Measurements from ENCODE around the gene APIP. TPM values are rescaled to one million over a fixed set of nuclear protein-coding genes. Genes with fewer than 3 reads are reported as not detected.
A peak's percentile ranks its signal among the peaks of the same experiment; 100 is the strongest.
"Not testable (repeated sequence)": the region's sequence is repeated elsewhere in the genome, so short reads cannot be mapped to it uniquely, and the experiment has no call there.

Gene APIP
- total RNA-seq, 2 donors from 2014 or later: 26.4 to 100 TPM

DNA sequence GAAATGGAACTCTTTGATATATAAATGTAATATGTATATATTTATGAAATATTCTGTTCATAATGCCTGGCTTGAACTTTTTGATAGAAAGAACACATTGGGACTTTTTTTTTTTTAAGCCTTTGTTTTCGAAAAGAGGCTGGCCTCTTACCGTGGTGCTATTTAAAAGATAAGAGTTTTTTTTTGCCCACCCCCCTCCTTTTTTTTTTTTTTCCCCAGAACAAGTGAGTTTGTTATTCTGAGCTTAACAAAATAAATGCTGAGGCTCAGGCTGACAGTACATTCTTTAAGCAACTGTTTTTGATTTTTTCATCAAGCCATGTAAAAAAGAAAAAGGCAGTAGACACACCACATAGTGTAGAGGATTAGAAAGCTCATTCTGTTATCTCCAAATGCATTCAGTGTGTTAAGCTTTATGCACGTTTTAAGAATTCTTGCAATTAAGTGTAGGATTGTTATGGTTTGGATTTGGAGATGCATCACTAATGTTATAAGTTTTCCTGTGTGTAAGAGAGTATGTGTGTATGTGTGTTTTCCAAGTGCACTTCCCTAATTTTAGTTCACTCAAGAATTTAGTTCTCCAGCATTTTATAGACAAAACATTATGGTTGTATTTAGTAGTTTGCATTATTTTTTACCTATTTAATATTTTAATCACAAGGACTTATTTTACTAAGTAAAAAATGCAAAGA, 12.2 kb upstream of the APIP start:
- intact Hi-C loops (cut with DNase I, micrococcal nuclease): loop anchor here in 1 of 2 donors (10.0 kb wide), 1 partner anchor 556 kb away; no protein-coding TSS in a partner anchor
- ATAC-seq (no peak), DNase-seq (no peak)

DNA sequence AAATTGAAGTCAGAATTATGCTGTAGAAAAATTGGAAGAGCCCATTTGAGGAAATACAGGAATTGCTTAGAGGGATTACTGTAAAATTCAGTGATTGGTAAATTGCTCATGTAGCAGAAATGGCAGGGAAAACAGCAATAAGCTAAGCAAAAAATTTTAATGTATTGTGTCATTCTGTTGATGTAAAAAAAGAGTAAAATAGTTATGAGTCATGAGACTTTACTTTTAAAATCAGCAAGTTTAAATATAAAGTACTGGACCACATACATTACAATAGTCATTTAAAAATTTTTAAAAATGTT, 10.6 kb upstream of the APIP start:
- intact Hi-C loops (cut with DNase I, micrococcal nuclease): loop anchor here in 1 of 2 donors (10.0 kb wide), 1 partner anchor 558 kb away; no protein-coding TSS in a partner anchor
- ATAC-seq (no peak), DNase-seq (no peak)

DNA sequence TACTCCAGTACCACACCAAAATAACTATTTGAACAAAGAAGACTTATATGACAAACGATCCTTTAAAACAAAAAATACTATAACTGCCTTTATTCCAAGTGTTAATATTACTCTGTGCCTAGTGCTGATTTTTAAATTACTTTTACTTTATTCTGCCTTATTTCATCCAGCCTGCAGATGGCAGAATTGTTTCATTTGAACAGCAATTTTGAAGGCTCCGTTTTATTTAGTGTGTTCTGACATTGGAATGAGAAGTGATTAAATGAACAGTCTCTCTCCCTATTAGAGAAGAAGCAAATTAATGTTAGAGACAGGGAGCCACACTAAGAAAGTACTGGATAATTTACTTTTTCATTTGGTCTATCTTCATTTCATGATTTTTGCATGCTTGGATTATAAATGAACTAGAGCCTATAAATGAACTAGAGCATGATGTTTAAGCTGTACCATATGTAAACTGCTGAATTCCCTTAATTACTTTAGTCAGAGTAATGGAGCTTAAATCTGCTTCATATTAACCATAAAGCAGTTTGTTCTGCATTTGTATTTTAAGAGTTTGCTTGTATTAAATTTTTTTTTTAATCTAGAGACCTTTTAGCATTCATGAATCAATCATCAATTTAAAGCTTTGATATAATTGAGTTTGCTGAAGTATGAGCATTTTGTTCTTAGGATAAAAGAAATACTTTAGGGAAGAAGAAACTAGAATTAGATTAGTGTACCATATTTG, 10.1 kb upstream of the APIP start:
- ATAC-seq (peak; percentile 24), DNase-seq (no peak)
- intact Hi-C loops (cut with DNase I, micrococcal nuclease): loop anchor here in 1 of 2 donors (10.0 kb wide), 1 partner anchor 559 kb away; no protein-coding TSS in a partner anchor

DNA sequence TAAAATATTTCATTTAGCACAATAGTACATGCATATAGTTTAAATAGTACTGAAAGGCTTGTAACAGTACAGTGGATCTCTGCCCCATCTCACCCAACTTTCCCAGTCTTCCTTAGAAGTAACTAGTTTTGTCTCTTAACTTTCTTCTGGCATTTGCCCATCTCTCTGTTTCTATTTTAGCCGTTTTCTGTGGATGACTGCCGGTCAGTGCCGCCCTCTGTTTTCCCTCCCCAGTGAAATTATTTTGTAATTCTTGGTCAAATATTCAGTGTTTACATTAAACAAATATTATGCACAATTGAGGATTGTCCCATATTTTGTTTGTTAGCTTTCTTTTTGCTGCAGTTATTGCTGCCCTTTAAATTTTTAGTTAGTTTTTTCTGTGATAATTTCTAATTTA, 8.5 kb upstream of the APIP start:
- intact Hi-C loops (cut with DNase I, micrococcal nuclease): loop anchor here in 1 of 2 donors (5.0 to 10.0 kb wide), 2 partner anchors 468 to 560 kb away; no protein-coding TSS in a partner anchor
- ATAC-seq: no peak
- DNase-seq: no peak

DNA sequence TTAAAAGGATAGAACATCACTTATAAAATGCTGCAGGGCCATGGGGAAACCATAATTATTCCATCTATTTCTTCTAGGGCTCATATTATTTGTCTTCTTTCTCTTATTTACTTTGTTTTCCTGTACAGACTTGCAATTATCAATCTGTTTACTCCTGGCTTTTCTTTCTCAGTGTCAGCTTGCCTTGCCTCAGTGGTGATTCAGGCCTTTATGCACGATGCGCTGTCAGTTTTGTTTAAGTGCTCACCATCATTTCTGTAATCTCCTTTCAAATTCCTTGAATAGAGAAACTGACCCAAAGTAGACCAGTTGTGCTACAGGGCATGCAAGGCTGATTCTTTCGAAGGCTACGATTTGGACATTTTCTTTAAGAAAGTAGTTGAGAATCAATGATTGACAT, 5.0 kb upstream of the APIP start:
- intact Hi-C loops (cut with DNase I, micrococcal nuclease): loop anchor here in 1 of 2 donors (5.0 to 10.0 kb wide), 2 partner anchors 471 to 564 kb away; no protein-coding TSS in a partner anchor
- DNase-seq: no peak
- ATAC-seq: no peak

DNA sequence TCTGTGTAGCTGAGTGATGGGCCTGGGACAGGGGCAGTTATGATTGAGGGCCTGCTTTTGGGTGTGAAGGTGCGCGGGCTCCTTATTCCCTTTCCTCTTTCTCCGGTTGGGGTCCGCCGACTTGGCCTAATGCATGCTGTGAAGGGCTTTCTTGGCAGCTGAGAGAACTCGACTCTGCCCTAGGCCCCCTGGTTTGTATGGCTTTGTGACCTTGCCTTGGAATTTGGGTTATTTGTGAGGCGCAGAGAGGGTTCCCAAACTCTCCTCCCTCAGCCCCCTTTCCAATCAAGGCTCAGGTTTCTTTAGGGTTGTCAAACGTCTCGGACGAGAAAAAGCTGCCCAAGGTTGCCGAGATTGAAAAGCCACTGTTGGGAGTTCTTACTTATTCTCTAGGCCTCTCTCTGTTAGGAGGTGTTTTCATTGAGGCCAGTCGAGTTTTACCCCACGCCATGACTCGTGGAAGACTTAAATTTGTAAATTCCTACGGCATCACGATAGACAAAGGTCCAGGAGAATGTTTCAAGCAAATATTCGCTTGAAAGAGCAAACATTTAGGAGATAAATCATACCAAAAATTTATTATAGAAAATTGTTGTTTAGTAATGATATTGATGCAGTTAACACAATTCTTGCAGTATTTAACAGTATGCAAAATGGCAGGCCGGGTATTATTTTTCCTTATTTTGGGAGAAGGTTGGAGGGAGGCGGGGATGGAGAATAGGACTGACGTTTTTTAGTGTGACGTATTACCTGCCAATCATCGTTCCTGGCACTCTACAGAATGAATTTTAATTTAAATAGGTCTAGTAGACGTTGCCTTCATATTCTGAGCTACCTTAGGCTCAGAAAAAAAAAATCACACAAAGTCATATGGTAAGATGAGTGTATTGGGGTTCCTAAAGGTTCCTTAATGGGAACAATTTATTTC, 928 bp upstream of the APIP start:
- ATAC-seq: peak; percentile 10
- intact Hi-C loops (cut with DNase I, micrococcal nuclease): no loop called here
- no peak for DNase-seq

DNA sequence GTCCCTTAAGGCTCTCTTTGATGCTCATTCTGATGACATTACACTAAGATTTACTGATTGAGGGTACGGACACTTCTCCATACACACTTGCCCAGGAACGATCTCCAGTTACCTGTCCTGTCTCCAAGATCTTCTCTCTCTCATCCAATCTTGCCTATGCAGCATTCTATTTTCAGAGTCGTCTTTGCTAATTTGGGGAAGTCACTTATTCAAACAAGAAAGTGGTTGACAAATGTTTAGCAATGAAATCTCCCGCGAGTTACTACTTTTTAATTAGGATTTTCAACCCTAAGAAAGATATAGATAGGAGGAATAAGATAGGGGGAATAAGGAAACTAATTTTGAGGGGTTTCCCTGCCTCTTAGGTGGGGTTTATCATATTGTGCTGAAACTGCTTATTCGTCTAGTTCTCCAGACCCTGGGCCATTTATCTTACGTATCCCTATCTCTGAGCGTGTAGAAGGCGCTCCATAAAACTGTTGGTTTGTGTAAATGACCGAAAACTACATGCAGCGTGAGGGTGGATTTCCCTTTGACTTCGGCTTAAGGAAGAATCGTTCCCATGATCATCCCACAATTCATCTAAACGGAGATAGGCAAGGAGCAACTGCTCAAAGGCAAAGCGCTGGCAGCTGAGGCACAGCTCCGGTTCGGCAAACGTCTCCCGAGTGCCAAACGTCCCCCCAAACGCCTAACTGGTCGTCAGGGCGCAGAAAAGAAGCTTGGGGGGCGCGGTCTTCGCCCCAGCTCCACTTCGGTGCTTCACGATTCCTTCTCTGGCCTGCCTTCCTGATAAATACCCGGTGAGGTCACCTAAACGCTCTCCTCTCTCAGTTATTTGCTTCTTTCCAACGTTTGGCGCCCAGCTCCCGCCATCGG, 804 bp downstream of the APIP start:
- peak in 1 of 2 donors; percentile 40 for DNase-seq
- peak; percentile 15 for ATAC-seq
- intact Hi-C loops (cut with DNase I, micrococcal nuclease): no loop called here

DNA sequence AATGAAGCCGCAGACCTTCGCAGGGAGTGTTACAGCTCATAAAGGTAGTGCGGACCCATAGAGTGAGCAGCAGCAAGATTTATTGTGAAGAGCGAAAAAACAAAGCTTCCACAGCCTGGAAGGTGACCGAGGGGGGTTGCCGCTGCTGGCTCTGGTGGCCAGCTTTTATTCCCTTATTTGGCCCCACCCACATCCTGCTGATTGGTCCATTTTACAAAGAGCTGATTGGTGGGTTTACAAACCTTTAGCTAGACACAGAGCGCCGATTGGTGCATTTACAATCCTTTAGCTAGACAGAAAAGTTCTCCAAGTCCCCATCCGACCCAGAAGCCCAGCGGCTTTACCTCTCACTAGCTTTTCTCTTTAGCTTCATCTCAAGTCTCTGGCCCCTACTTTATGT, 2.6 kb downstream of the APIP start:
- DNase-seq; ATAC-seq; intact Hi-C loops (cut with DNase I, micrococcal nuclease): not testable (repeated sequence)

DNA sequence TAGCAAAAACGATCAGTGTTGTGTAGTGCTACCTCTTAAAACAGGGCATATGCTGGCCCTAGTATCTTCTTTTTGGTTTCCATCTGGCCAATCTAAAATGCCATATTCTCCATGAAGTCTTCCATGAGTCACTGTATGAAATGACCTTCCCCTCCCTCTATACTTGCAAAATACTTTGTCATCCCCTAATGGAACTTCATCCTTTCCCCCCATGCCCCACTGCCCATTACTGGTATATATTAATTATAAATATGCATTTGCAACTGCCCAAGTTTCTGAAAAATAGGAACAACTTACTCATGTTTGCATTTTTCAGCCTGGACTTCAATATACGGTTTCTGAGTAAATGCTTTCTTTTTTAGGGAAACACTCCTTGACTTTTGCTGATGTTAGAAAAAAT, 4.5 kb downstream of the APIP start:
- ATAC-seq: no peak
- intact Hi-C loops (cut with DNase I, micrococcal nuclease): no loop called here
- DNase-seq: no peak

DNA sequence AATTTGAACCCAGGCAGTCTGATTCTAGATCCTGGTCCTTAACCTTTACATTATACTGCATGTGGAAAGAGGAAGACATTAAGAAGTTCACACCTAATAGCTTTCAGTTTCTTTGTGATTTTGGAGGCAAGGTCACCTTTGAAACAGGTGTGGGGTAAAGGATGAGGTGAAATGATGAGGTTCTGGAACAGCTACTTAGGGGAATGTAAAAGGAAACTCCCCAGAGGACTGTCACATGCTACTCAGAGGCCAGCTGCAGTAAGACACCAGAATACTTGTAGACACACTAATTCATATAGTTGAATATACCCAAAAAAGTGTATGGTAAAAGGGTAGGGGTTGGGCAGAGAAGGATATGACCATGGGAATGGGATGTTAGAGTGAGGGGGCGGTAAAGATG, 5.4 kb downstream of the APIP start:
- intact Hi-C loops (cut with DNase I, micrococcal nuclease): no loop called here
- DNase-seq (no peak), ATAC-seq (no peak)

DNA sequence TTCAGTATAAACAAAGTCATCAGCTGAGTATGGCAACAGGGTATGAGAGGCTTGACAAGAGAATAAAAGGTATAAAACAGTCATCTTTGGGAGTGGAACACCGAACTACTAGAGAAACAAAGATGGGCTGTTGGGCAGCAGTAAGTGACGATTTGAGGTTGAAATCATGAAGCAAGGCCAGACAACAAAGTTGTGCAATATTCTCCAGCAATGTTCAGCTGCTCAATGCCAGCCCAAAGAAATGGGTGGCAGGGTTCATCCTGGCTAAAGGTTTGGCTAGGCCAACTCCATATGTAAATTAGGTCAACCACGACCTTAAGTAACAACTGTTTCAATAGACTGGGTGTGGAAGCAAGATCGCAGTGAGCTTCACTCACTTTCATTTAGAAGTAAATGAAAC, 6.2 kb downstream of the APIP start:
- peak; percentile 71 for ATAC-seq
- intact Hi-C loops (cut with DNase I, micrococcal nuclease): no loop called here
- DNase-seq: no peak

DNA sequence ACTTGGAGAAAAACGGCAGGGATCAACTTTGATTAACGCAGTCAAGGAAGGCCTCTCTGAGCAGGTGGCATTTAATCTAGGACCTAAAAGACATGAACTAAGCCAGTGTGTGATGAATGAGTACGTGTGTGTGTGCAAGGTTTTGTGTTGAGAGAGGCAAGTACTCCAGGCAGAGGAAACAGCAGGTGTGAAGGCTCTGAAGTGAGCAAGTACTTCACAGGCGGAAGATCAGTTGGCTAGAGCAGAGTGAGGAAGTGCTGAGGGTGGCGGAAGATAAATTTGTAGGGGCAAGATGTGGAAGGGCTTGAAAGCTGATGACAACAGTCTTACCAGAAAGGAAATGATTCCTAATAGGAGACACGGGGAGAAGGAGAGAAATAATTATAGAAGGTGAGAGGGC, 6.8 kb downstream of the APIP start:
- DNase-seq: no peak
- ATAC-seq: no peak
- intact Hi-C loops (cut with DNase I, micrococcal nuclease): no loop called here

DNA sequence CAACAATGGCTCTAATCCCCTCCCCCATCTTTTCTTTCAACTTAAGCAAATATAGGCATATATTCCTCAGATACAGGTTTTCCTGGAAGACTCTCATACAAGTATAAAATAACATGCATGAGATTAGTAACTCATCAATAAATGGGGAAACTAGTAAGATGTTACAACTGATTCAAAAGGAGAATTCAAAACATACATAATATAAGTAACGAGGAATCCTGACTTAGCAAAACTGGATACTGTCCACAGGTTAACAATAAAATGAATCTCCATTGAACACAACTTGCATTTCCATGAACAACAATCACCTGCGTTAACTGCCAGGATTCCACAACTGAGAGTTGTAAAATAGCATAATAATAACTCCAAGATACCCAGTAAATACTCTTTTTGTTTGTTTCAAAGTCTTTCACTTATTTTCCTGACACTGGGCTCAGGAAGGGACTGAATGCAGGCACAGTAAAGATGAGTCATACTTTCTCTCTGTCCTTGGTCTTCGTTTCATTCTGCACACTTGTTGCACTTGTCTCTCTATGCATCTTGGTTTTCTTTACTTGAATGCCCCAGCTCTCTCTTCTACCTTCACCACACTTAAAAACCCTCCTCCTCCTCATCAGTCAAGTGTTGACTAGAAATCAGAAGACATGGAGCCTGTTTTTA, 8.1 kb downstream of the APIP start:
- ATAC-seq (no peak), DNase-seq (no peak)

DNA sequence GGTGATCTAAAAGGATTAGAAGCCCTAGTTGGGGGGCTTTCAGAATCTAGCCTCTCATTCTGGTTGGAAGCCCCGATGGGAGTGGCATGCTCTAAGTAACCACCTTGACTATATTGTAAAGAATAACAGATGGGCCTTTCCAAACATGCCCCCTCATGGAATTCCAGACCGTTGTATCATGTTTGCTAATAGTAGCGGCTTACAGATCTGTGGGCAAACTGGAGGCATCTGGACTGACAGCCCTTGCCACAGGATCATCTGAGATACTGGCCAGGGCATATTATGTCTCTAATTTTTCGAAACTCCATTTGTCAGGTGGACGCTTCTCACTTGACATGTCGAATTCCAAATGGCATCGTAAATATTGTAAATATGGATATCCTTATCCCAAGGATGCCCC, 10.5 kb downstream of the APIP start:
- ATAC-seq: no peak
- intact Hi-C loops (cut with DNase I, micrococcal nuclease): no loop called here

More for the DNA sequence above, 8.1 kb downstream of the APIP start:
- intact Hi-C loops (cut with DNase I, micrococcal nuclease): no loop called here

DNA sequence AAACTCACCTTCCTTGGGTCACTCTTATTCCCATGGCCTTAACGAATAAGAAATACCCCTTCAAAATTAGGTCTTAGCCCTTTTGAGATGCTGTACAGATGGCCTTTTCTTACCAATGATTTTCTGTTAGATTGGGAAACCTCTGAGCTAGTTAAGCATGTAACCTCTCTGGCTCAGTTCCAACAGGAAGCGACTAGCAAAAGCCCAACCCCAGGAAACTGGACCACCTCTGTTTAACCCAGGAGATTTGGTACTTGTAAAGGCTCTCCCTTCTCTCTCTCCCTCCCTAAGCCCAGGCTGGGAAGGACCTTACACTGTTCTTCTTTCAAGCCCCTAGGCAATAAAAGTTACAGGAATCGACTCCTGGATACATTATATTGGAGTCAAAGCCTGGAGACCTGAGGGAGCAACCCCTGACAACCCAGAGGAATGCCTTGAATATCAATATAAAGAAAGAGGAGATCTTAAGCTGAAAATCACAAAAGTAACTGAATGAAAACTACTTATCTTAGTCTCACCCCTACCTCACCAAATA, 11.7 kb downstream of the APIP start:
- intact Hi-C loops (cut with DNase I, micrococcal nuclease): no loop called here
- DNase-seq: no peak
- peak; percentile 34 for ATAC-seq

More for the DNA sequence above, 10.5 kb downstream of the APIP start:
- no peak for DNase-seq

DNA sequence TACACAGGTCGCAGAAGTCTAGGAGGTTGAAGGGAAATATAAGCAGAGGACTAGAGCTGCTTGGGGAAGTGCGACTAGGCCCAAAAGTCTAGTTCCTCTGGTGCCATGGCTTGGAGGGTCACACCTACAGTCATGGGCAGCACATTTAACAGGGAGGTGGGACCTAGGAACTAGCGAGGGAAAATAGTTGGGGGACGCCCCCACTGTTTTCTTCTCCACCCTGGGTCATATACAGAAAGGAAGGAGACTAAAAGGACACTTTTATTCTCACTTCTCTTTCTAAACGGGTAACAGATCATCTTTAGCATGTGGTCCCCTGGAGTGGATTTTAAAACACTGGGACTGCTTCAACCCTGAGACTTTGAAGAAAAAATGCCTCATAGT, 16.6 kb downstream of the APIP start:
- intact Hi-C loops (cut with DNase I, micrococcal nuclease): no loop called here
- DNase-seq: no peak
- ATAC-seq: no peak

DNA sequence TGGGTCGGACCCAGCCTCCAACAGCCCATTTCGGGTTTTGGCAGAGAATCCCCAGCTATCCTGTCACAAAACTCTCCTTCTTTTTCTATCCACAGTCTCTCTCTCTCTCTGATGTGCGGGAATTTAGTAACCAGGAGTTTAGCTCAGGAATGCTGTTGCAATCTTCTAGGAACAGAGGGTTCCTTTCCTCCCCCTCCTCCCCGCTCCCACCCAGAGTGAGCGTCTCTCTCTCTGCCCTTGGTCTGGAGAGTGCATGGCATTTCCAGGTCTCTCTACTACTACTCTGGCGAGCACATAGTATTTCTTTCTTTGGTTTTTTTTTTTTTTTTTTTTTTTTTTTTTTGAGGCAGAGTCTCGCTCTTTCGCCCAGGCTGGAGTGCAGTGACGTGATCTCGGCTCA, 17.7 kb downstream of the APIP start:
- no peak for ATAC-seq
- DNase-seq: no peak
- intact Hi-C loops (cut with DNase I, micrococcal nuclease): no loop called here

All from left colon (tissue), 2 donors.